Myocyte (in vitro differentiated cells): ENCODE results near the gene CD44. TPM values are rescaled to one million over a fixed set of nuclear protein-coding genes. Genes with fewer than 3 reads are reported as not detected.

Experiments used
- DNase-seq: peaks from one replicate; pipeline ENCODE4 v3.0.0-alpha.2; 2012; ENCODE audit warnings: low read depth
- total RNA-seq: library from RNA; depleted of rRNA; stranded (reverse); fragments of >200 nt; gene quantifications from 2 replicates; pipeline ENCODE4 v1.2.3, GENCODE V29; 2014

Gene CD44
- total RNA-seq, 1 donor from 2014 or later = 95.4 TPM

GRCh38 chr11:35112056-35112845 lies 26.7 kb upstream of the CD44 start:
- no peak for DNase-seq

GRCh38 chr11:35112846-35113105 lies 26.2 kb upstream of the CD44 start:
- DNase-seq = no peak

- no peak for DNase-seq
These were observed 23.9 kb upstream of the CD44 start for GRCh38 chr11:35114906-35115687.

GRCh38 chr11:35115688-35116030 lies 23.3 kb upstream of the CD44 start:
- DNase-seq = peak; percentile 22

GRCh38 chr11:35116245-35116644 lies 22.7 kb upstream of the CD44 start:
- DNase-seq = peak; percentile 74

GRCh38 chr11:35116762-35117640 lies 22.0 kb upstream of the CD44 start:
- DNase-seq = peak; percentile 84

GRCh38 chr11:35118906-35119305 lies 20.1 kb upstream of the CD44 start:
- no peak for DNase-seq

- no peak for DNase-seq
These were observed 17.6 kb upstream of the CD44 start for GRCh38 chr11:35121326-35121865.

- DNase-seq = no peak
These were observed 16.7 kb upstream of the CD44 start for GRCh38 chr11:35122308-35122707.

- DNase-seq = no peak
These were observed 12.7 kb upstream of the CD44 start for GRCh38 chr11:35126000-35126878.

- no peak for DNase-seq
These were observed 11.9 kb upstream of the CD44 start for GRCh38 chr11:35126879-35127581.

- DNase-seq = no peak
These were observed 11.4 kb upstream of the CD44 start for GRCh38 chr11:35127619-35128018.

- no peak for DNase-seq
These were observed 7.9 kb upstream of the CD44 start for GRCh38 chr11:35131094-35131493.

- no peak for DNase-seq
These were observed 7.1 kb upstream of the CD44 start for GRCh38 chr11:35131886-35132285.

GRCh38 chr11:35133656-35134055 lies 5.3 kb upstream of the CD44 start:
- no peak for DNase-seq

- DNase-seq = no peak
These were observed 4.4 kb upstream of the CD44 start for GRCh38 chr11:35134403-35135148.

GRCh38 chr11:35135222-35135621 lies 3.7 kb upstream of the CD44 start:
- no peak for DNase-seq

- no peak for DNase-seq
These were observed 2.7 kb upstream of the CD44 start for GRCh38 chr11:35136311-35136710.

GRCh38 chr11:35138058-35138457 lies 913 bp upstream of the CD44 start:
- no peak for DNase-seq
